IMR-90 (cell line): Measurements from ENCODE around the gene CCDC7. TPM values are rescaled to one million over a fixed set of nuclear protein-coding genes. Genes with fewer than 3 reads are reported as not detected.

Source experiments
- ATAC-seq: fragments of 200-7000 bp; cut with Tn5 transposase; 2 replicates; pipeline ENCODE4 v1.9.1; 2020; ENCODE audit warnings: low read depth, mild to moderate bottlenecking, moderate library complexity
- BruUV-seq: library from RNA; stranded (reverse); fragments of 400-500 nt; replicated peaks from 2 replicates; lab custom pipeline; 2021; lab: Mats Ljungman, UMichigan
- CTCF ChIA-PET: fragments of 300-600 bp; formaldehyde crosslinking; extraction: SDS; loops from one replicate; lab custom pipeline; 2021; ENCODE audit warnings: antibody characterized with exemption; lab: Yijun Ruan, JAX
- POLR2A ChIA-PET: fragments of 300-600 bp; sonication (Branson Sonifier 250); formaldehyde crosslinking; loops from one replicate; lab custom pipeline; 2022; ENCODE audit warnings: antibody characterized with exemption; ENCODE audit not compliant: unreplicated experiment; lab: Charles Lee
- DNase-seq: peaks from one replicate; pipeline ENCODE4 v3.0.0; 2013
- H2AFZ ChIP-seq: replicated peaks from 2 replicates; pipeline ENCODE3; 2013; ENCODE audit warnings: low read length, mild to moderate bottlenecking; ENCODE audit not compliant: poor library complexity
- H2AK5ac ChIP-seq: 2 replicates; pipeline ENCODE4 v1.6.1; 2013; ENCODE audit warnings: low read depth, low read length, inconsistent platforms
- H2AK9ac ChIP-seq: replicated peaks from 2 replicates; pipeline ENCODE3; 2013; ENCODE audit warnings: mild to moderate bottlenecking, low read depth, low read length, moderate library complexity; ENCODE audit not compliant: poor library complexity
- H2BK120ac ChIP-seq: 2 replicates; pipeline ENCODE4 v1.6.1; 2013; ENCODE audit warnings: low read depth, low read length, inconsistent platforms
- H2BK15ac ChIP-seq: 3 replicates; pipeline ENCODE4 v1.6.1; 2013; ENCODE audit warnings: low read depth, low read length, inconsistent platforms
- H2BK20ac ChIP-seq: 2 replicates; pipeline ENCODE4 v1.6.1; 2013; ENCODE audit warnings: low read depth, mild to moderate bottlenecking, inconsistent platforms, low read length, moderate library complexity
- H2BK5ac ChIP-seq: 2 replicates; pipeline ENCODE4 v1.6.1; 2013; ENCODE audit warnings: mild to moderate bottlenecking, low read depth, low read length, inconsistent platforms; ENCODE audit not compliant: poor library complexity, severe bottlenecking
- H3K14ac ChIP-seq: replicated peaks from 2 replicates; pipeline ENCODE4 v1.6.1; 2013; ENCODE audit warnings: low read depth, low read length, inconsistent platforms
- H3K18ac ChIP-seq: 2 replicates; pipeline ENCODE4 v1.6.1; 2013; ENCODE audit warnings: low read depth, low read length, control low read depth
- H3K23ac ChIP-seq: 2 replicates; pipeline ENCODE4 v1.6.1; 2013; ENCODE audit warnings: low read depth, low read length, inconsistent platforms
- H3K27ac ChIP-seq: 2 replicates; pipeline ENCODE4 v1.5.1; 2013; ENCODE audit warnings: mild to moderate bottlenecking, control low read depth, low read length; ENCODE audit not compliant: insufficient read depth
- H3K27me3 ChIP-seq: 2 replicates; pipeline ENCODE4 v1.6.1; 2013; ENCODE audit warnings: low read length; ENCODE audit not compliant: control insufficient read depth, insufficient read depth
- H3K36me3 ChIP-seq: 2 replicates; pipeline ENCODE4 v1.6.1; 2013; ENCODE audit warnings: low read length, mixed read lengths; ENCODE audit not compliant: control insufficient read depth, insufficient read depth
- H3K4ac ChIP-seq: 2 replicates; pipeline ENCODE4 v1.6.1; 2013; ENCODE audit warnings: low read depth, low read length, inconsistent platforms
- H3K4me1 ChIP-seq: 2 replicates; pipeline ENCODE4 v1.6.1; 2013; ENCODE audit warnings: low read length, mixed read lengths; ENCODE audit not compliant: control insufficient read depth, insufficient read depth
- H3K4me2 ChIP-seq: 2 replicates; pipeline ENCODE4 v1.6.1; 2013; ENCODE audit warnings: low read depth, mild to moderate bottlenecking, control low read depth, low read length, moderate library complexity
- H3K4me3 ChIP-seq: 2 replicates; pipeline ENCODE4 v1.5.1; 2013; ENCODE audit warnings: low read depth, mild to moderate bottlenecking, control low read depth, low read length, moderate library complexity; ENCODE audit not compliant: insufficient read depth
- H3K56ac ChIP-seq: 2 replicates; pipeline ENCODE4 v1.6.1; 2013; ENCODE audit warnings: low read length, inconsistent platforms; ENCODE audit not compliant: insufficient read depth; ENCODE audit errors: extremely low read depth
- H3K79me1 ChIP-seq, 2 experiments: 2 replicates each; pipeline ENCODE4 v1.6.1; 2013; ENCODE audit warnings: low read length in 2 of 2, inconsistent platforms in 1 of 2, low read depth in 1 of 2
- H3K9ac ChIP-seq: 2 replicates; pipeline ENCODE4 v1.6.1; 2013; ENCODE audit warnings: low read depth, low read length, control low read depth
- H3K9me1 ChIP-seq: 2 replicates; pipeline ENCODE4 v1.6.1; 2013; ENCODE audit warnings: low read length, inconsistent platforms; ENCODE audit not compliant: insufficient read depth
- H3K9me3 ChIP-seq: 2 replicates; pipeline ENCODE4 v1.6.1; 2013; ENCODE audit warnings: low read length; ENCODE audit not compliant: control insufficient read depth, insufficient read depth
- H4K20me1 ChIP-seq: 2 replicates; pipeline ENCODE4 v1.6.1; 2013; ENCODE audit warnings: low read length, inconsistent platforms; ENCODE audit not compliant: insufficient read depth
- H4K5ac ChIP-seq: 2 replicates; pipeline ENCODE4 v1.6.1; 2013; ENCODE audit warnings: mild to moderate bottlenecking, low read depth, low read length, control low read depth
- H4K8ac ChIP-seq, 2 experiments: 2 replicates each; pipeline ENCODE4 v1.6.1; 2013; ENCODE audit warnings: low read depth in 2 of 2, low read length in 2 of 2, control low read depth in 1 of 2, inconsistent platforms in 1 of 2
- H4K91ac ChIP-seq: 2 replicates; pipeline ENCODE4 v1.6.1; 2013; ENCODE audit warnings: low read depth, low read length, inconsistent platforms; ENCODE audit not compliant: insufficient read depth
- BHLHE40 ChIP-seq: fragments of 150-350 bp; IDR thresholded peaks from 2 replicates; pipeline ENCODE4 v1.6.1; 2016; ENCODE audit warnings: mild to moderate bottlenecking, low read depth, low read length
- CEBPB ChIP-seq: IDR thresholded peaks from 2 replicates; pipeline ENCODE4 v1.6.1; 2012; ENCODE audit warnings: low read depth, low read length, improper control_type of control experiment
- CHD1 ChIP-seq: IDR thresholded peaks from 2 replicates; pipeline ENCODE4 v1.6.1; 2012; ENCODE audit warnings: low read depth, low read length, improper control_type of control experiment
- FOS ChIP-seq: fragments of 150-350 bp; IDR thresholded peaks from 2 replicates; pipeline ENCODE4 v1.6.1; 2016; ENCODE audit warnings: low read depth, low read length
- MAFK ChIP-seq: IDR thresholded peaks from 2 replicates; pipeline ENCODE4 v1.6.1; 2012; ENCODE audit warnings: low read depth, low read length, improper control_type of control experiment
- MAZ ChIP-seq: IDR thresholded peaks from 2 replicates; pipeline ENCODE4 v1.6.1; 2012; ENCODE audit warnings: low read depth, mild to moderate bottlenecking, low read length, improper control_type of control experiment, moderate library complexity, borderline replicate concordance
- MXI1 ChIP-seq: IDR thresholded peaks from 2 replicates; pipeline ENCODE4 v1.6.1; 2012; ENCODE audit warnings: low read depth, mild to moderate bottlenecking, low read length, moderate library complexity, borderline replicate concordance
- NFE2L2 ChIP-seq: fragments of 150-350 bp; IDR thresholded peaks from 2 replicates; pipeline ENCODE4 v1.6.1; 2016; ENCODE audit warnings: low read depth, mild to moderate bottlenecking, low read length
- POLR2A ChIP-seq: IDR thresholded peaks from 2 replicates; pipeline ENCODE4 v1.6.1; 2012; ENCODE audit warnings: mild to moderate bottlenecking, low read depth, low read length
- RAD21 ChIP-seq: IDR thresholded peaks from 2 replicates; pipeline ENCODE4 v1.6.1; 2012; ENCODE audit warnings: low read length, improper control_type of control experiment
- RCOR1 ChIP-seq: IDR thresholded peaks from 2 replicates; pipeline ENCODE4 v1.6.1; 2012; ENCODE audit warnings: mild to moderate bottlenecking, low read length, improper control_type of control experiment; ENCODE audit not compliant: insufficient replicate concordance
- RFX5 ChIP-seq: IDR thresholded peaks from 2 replicates; pipeline ENCODE4 v1.8.0; 2012; ENCODE audit warnings: low read depth, mild to moderate bottlenecking, low read length, moderate library complexity
- SMC3 ChIP-seq: fragments of 150-350 bp; IDR thresholded peaks from 2 replicates; pipeline ENCODE4 v1.6.1; 2016; ENCODE audit warnings: low read depth, mild to moderate bottlenecking, antibody characterized with exemption, low read length, moderate library complexity
- dilution Hi-C: fragments of 300-500 bp; cut with HindIII; formaldehyde crosslinking; loops from one replicate; pipeline ENCODE4 v1.14.3; 2018; ENCODE audit warnings: low sequenced_read_pairs; ENCODE audit not compliant: unreplicated experiment
- in situ Hi-C: fragments of 300-500 bp; cut with MboI; formaldehyde crosslinking; loops from 3 replicates; pipeline ENCODE4 v1.14.3; 2019; ENCODE audit warnings: low sequenced_read_pairs, inconsistent platforms, mixed read lengths
- intact Hi-C: fragments of 100-400 bp; cut with micrococcal nuclease; formaldehyde crosslinking; loops from 2 replicates; pipeline ENCODE4 v1.10.0; 2022
- polyA plus RNA-seq, 3 experiments: library from polyadenylated mRNA; depleted of rRNA; stranded (reverse); fragments of >200 nt; gene quantifications; 2 replicates each; pipeline ENCODE4 v1.2.3, GENCODE V29; 2012; ENCODE audit warnings: low replicate concordance in 1 of 3
- total RNA-seq: library from RNA; depleted of rRNA; stranded (reverse); fragments of >200 nt; gene quantifications from 2 replicates; pipeline ENCODE4 v1.2.3, GENCODE V29; 2012
- TF ChIP-seq, protein P1 (sequence below): fragments of 150-350 bp; IDR thresholded peaks from 2 replicates; pipeline ENCODE4 v1.6.1; 2016; ENCODE audit warnings: low read depth, mild to moderate bottlenecking, low read length, moderate library complexity, borderline replicate concordance
- TF ChIP-seq, protein P2 (sequence below): conservative IDR thresholded peaks from 2 replicates; pipeline ENCODE4 v1.5.1; 2012; ENCODE audit warnings: mild to moderate bottlenecking, low read depth, low read length, improper control_type of control experiment
- TF ChIP-seq, protein P3 (sequence below): fragments of 150-350 bp; IDR thresholded peaks from 2 replicates; pipeline ENCODE4 v1.6.1; 2017; ENCODE audit warnings: mild to moderate bottlenecking, antibody characterized with exemption, low read length, low read depth

Gene CCDC7
- total and polyA plus RNA-seq, 2 of the 4 experiments (the other 2 are of a cell fraction): 0.74 to 4.3 TPM

DNA sequence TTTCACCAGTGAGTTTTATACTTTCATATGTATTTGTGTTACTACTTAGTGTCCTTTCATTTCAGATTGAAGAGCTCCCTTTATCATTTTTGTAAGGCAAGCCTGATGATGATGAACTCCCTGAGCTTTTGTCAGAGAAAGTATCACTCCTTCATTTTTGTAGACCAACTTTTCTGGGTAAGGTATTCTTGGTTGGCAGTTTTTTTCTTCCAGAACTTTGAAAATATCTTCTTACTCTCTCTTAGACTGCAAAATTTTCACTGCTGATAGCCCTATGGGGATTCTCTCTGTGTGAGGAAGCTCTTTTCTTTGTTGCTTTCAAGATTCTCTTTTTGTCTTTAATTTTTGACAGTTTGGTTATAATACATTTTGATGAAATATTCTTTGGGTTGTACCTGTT, 35.7 kb downstream of the CCDC7 start:
- intact Hi-C loops: no loop called here

More for the DNA sequence above, 35.7 kb downstream of the CCDC7 start:
- Histone ChIP-seq H3K23ac (no peak overlapping the region), H4K5ac (no peak overlapping the region), H3K4me2 (no peak overlapping the region), H3K14ac (no peak overlapping the region), H3K4me1 (no peaks in the 10 kb centered on the region), H4K91ac (no peak overlapping the region), H2AK5ac (no peak overlapping the region), H2AFZ (no peak overlapping the region), H3K79me1 (no peaks in the 10 kb centered on the region), H2BK20ac (no peak overlapping the region), H4K20me1 (no peaks in the 10 kb centered on the region), H2BK5ac (no peak overlapping the region), H2BK120ac (no peak overlapping the region), H2AK9ac (no peak overlapping the region), H3K18ac (no peak overlapping the region), H3K27me3 (no peaks in the 10 kb centered on the region), H3K9me3 (peaks cover 4% of the 10 kb centered on the region), H3K4ac (no peak overlapping the region), H3K56ac (no peak overlapping the region), H4K8ac (no peak overlapping the region), H3K27ac (no peak overlapping the region), H3K36me3 (no peaks in the 10 kb centered on the region; the same call in 1 of the 2 replicates), H3K9ac (no peak overlapping the region), H3K9me1 (no peaks in the 10 kb centered on the region), H3K4me3 (no peak overlapping the region), H2BK15ac (no peak overlapping the region)
- in situ Hi-C loops (no loop called here), dilution Hi-C loops (no loop called here)
- TF ChIP-seq POLR2A (no peak), NFE2L2 (no peak), RCOR1 (no peak), SMC3 (no peak), BHLHE40 (no peak), MAZ (no peak), MXI1 (no peak), FOS (no peak), MAFK (no peak), RFX5 (no peak), RAD21 (no peak), CEBPB (no peak), CHD1 (no peak)
- TF ChIP-seq, protein P1, sequence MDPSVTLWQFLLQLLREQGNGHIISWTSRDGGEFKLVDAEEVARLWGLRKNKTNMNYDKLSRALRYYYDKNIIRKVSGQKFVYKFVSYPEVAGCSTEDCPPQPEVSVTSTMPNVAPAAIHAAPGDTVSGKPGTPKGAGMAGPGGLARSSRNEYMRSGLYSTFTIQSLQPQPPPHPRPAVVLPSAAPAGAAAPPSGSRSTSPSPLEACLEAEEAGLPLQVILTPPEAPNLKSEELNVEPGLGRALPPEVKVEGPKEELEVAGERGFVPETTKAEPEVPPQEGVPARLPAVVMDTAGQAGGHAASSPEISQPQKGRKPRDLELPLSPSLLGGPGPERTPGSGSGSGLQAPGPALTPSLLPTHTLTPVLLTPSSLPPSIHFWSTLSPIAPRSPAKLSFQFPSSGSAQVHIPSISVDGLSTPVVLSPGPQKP: no peak
- TF ChIP-seq, protein P2, sequence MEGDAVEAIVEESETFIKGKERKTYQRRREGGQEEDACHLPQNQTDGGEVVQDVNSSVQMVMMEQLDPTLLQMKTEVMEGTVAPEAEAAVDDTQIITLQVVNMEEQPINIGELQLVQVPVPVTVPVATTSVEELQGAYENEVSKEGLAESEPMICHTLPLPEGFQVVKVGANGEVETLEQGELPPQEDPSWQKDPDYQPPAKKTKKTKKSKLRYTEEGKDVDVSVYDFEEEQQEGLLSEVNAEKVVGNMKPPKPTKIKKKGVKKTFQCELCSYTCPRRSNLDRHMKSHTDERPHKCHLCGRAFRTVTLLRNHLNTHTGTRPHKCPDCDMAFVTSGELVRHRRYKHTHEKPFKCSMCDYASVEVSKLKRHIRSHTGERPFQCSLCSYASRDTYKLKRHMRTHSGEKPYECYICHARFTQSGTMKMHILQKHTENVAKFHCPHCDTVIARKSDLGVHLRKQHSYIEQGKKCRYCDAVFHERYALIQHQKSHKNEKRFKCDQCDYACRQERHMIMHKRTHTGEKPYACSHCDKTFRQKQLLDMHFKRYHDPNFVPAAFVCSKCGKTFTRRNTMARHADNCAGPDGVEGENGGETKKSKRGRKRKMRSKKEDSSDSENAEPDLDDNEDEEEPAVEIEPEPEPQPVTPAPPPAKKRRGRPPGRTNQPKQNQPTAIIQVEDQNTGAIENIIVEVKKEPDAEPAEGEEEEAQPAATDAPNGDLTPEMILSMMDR: no peak
- TF ChIP-seq, protein P3, sequence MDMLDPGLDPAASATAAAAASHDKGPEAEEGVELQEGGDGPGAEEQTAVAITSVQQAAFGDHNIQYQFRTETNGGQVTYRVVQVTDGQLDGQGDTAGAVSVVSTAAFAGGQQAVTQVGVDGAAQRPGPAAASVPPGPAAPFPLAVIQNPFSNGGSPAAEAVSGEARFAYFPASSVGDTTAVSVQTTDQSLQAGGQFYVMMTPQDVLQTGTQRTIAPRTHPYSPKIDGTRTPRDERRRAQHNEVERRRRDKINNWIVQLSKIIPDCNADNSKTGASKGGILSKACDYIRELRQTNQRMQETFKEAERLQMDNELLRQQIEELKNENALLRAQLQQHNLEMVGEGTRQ: no peak
- no peak for ATAC-seq
- CTCF ChIA-PET: interaction anchor here (1.0 kb wide), 1 partner anchor 10 kb away, joined by 3 read pairs; no protein-coding TSS in a partner anchor
- DNase-seq: no peak
- POLR2A ChIA-PET: no interaction called here
- no TSS peak for BruUV-seq
